EH (cell line): Measurements from ENCODE around the gene CTSA.
"Not testable (repeated sequence)": the region's sequence is repeated elsewhere in the genome, so short reads cannot be mapped to it uniquely, and the experiment has no call there.

Source experiments
- DNase-seq: peaks from one replicate; pipeline ENCODE4 v3.0.0-alpha.2; 2015; ENCODE audit warnings: low read depth

The CTSA gene

GRCh38 chr20:45918182-45918737 lies 27.1 kb downstream of the CTSA start:
- no peak for DNase-seq

GRCh38 chr20:45918779-45919537 lies 27.8 kb downstream of the CTSA start:
- DNase-seq = no peak

GRCh38 chr20:45919542-45920399 lies 28.6 kb downstream of the CTSA start:
- peak; percentile 67 for DNase-seq

GRCh38 chr20:45920462-45921336 lies 29.6 kb downstream of the CTSA start:
- no peak for DNase-seq

GRCh38 chr20:45921337-45922189 lies 30.4 kb downstream of the CTSA start:
- DNase-seq = no peak

GRCh38 chr20:45924391-45925261 lies 33.5 kb downstream of the CTSA start:
- DNase-seq = peak; percentile 60

GRCh38 chr20:45925821-45926506 lies 34.8 kb downstream of the CTSA start:
- no peak for DNase-seq

- no peak for DNase-seq
Observed at GRCh38 chr20:45926731-45927070, 35.6 kb downstream of the CTSA start.

GRCh38 chr20:45927071-45927878 lies 36.1 kb downstream of the CTSA start:
- DNase-seq = no peak

GRCh38 chr20:45931680-45932079 lies 40.5 kb downstream of the CTSA start:
- not testable (repeated sequence) for DNase-seq

- DNase-seq = peak; percentile 83
Observed at GRCh38 chr20:45933266-45934045, 42.3 kb downstream of the CTSA start.

- DNase-seq = peak; percentile 47
Observed at GRCh38 chr20:45934046-45934585, 43.0 kb downstream of the CTSA start.

GRCh38 chr20:45934586-45935415 lies 43.7 kb downstream of the CTSA start, which contains the start of gene PCIF1:
TSS of gene PCIF1 (plus strand) at chr20:45934683. CDS start at chr20:45939000, 4,317 bp downstream.
- peak; percentile 97 for DNase-seq

- DNase-seq = no peak
Observed at GRCh38 chr20:45935416-45936046, 44.4 kb downstream of the CTSA start.

- no peak for DNase-seq
Observed at GRCh38 chr20:45937765-45938164, 46.6 kb downstream of the CTSA start.
